Mesendoderm (in vitro differentiated cells): ENCODE data around the gene TMEM272.

ENCODE experiments used
- DNase-seq: peaks from one replicate; pipeline ENCODE4 v3.0.0; 2013
- H2AK5ac ChIP-seq: 2 replicates; pipeline ENCODE4 v1.6.1; 2013; ENCODE audit warnings: low read length, inconsistent platforms
- H2BK120ac ChIP-seq: 2 replicates; pipeline ENCODE4 v1.6.1; 2013; ENCODE audit warnings: low read depth, mild to moderate bottlenecking, low read length, moderate library complexity, mixed read lengths
- H2BK15ac ChIP-seq: replicated peaks from 2 replicates; pipeline ENCODE4 v1.6.1; 2013; ENCODE audit warnings: low read depth, mild to moderate bottlenecking, moderate library complexity
- H2BK5ac ChIP-seq: 2 replicates; pipeline ENCODE4 v1.6.1; 2013; ENCODE audit warnings: low read length, inconsistent platforms
- H3K18ac ChIP-seq: 2 replicates; pipeline ENCODE4 v1.6.1; 2013; ENCODE audit warnings: mild to moderate bottlenecking, low read length, mixed read lengths
- H3K23ac ChIP-seq: one replicate; pipeline ENCODE4 v1.6.1; 2013; ENCODE audit warnings: low read length
- H3K27ac ChIP-seq: 2 replicates; pipeline ENCODE4 v1.5.1; 2013; ENCODE audit warnings: low read depth, mild to moderate bottlenecking, inconsistent platforms, low read length, moderate library complexity
- H3K27me3 ChIP-seq: 2 replicates; pipeline ENCODE4 v1.6.1; 2013; ENCODE audit warnings: low read length, control low read depth, mild to moderate bottlenecking, inconsistent platforms; ENCODE audit not compliant: insufficient read depth, poor library complexity
- H3K36me3 ChIP-seq: 2 replicates; pipeline ENCODE4 v1.6.1; 2013; ENCODE audit warnings: low read length, inconsistent platforms; ENCODE audit not compliant: control insufficient read depth, insufficient read depth
- H3K4ac ChIP-seq: one replicate; pipeline ENCODE4 v1.6.1; 2013; ENCODE audit warnings: low read depth, mild to moderate bottlenecking, low read length, moderate library complexity
- H3K4me1 ChIP-seq: 2 replicates; pipeline ENCODE4 v1.6.1; 2013; ENCODE audit warnings: low read depth, low read length, inconsistent platforms; ENCODE audit not compliant: control insufficient read depth
- H3K4me2 ChIP-seq: 2 replicates; pipeline ENCODE4 v1.6.1; 2013; ENCODE audit warnings: low read length
- H3K4me3 ChIP-seq: 2 replicates; pipeline ENCODE4 v1.5.1; 2013; ENCODE audit warnings: mild to moderate bottlenecking, low read length
- H3K56ac ChIP-seq: one replicate; pipeline ENCODE4 v1.6.1; 2013; ENCODE audit warnings: low read length
- H3K79me1 ChIP-seq: 2 replicates; pipeline ENCODE4 v1.6.1; 2013; ENCODE audit warnings: low read length, inconsistent platforms
- H3K79me2 ChIP-seq: 2 replicates; pipeline ENCODE4 v1.6.1; 2013; ENCODE audit warnings: mild to moderate bottlenecking, low read length; ENCODE audit not compliant: control insufficient read depth, insufficient read depth
- H3K9ac ChIP-seq: 2 replicates; pipeline ENCODE4 v1.6.1; 2013; ENCODE audit warnings: low read length, inconsistent platforms
- H4K5ac ChIP-seq: one replicate; pipeline ENCODE4 v1.6.1; 2013; ENCODE audit warnings: low read length
- H4K8ac ChIP-seq: one replicate; pipeline ENCODE4 v1.6.1; 2013; ENCODE audit warnings: low read depth, mild to moderate bottlenecking, control low read depth, low read length, moderate library complexity
- WGBS: extraction: QIAGEN DNeasy Blood & Tissue Kit; methylation state at CpG from one replicate; pipeline ENCODE4 v1.1.7; 2013; ENCODE audit warnings: low lambda C conversion rate, missing lambda C conversion rate; ENCODE audit not compliant: insufficient coverage; ENCODE audit errors: extremely low coverage; 5-methylcytosine and 5-hydroxymethylcytosine counted together

The TMEM272 gene

GRCh38 chr13:51832471-51833152, 12.4 kb downstream of the TMEM272 start:
- Histone ChIP-seq H2BK120ac (no peak overlapping the region), H3K4me2 (no peak overlapping the region), H3K56ac (no peak overlapping the region), H3K79me1 (no peaks in the 10 kb centered on the region), H2BK15ac (no peak overlapping the region), H3K4me3 (no peak overlapping the region), H3K27ac (no peak overlapping the region), H2AK5ac (no peak overlapping the region), H2BK5ac (no peak overlapping the region), H4K8ac (no peak overlapping the region), H3K4me1 (no peaks in the 10 kb centered on the region), H4K5ac (no peak overlapping the region), H3K9ac (no peak overlapping the region), H3K23ac (no peak overlapping the region), H3K79me2 (no peaks in the 10 kb centered on the region), H3K18ac (no peak overlapping the region), H3K27me3 (no peaks in the 10 kb centered on the region), H3K4ac (no peak overlapping the region), H3K36me3 (no peaks in the 10 kb centered on the region)
- DNase-seq, result peak; percentile 40
- WGBS, result no CpG with 5 or more reads among the region's 6 CpGs

- no peak overlapping the region for H4K5ac ChIP-seq
- no peak overlapping the region for H3K18ac ChIP-seq
- no peak overlapping the region for H3K4me2 ChIP-seq
- no peak overlapping the region for H3K9ac ChIP-seq
- no CpG with 5 or more reads among the region's 5 CpGs for WGBS
- no peak overlapping the region for H3K56ac ChIP-seq
- no peak overlapping the region for H2AK5ac ChIP-seq
- H3K79me2 ChIP-seq, result no peaks in the 10 kb centered on the region
- no peaks in the 10 kb centered on the region for H3K79me1 ChIP-seq
- no peak overlapping the region for H3K4me3 ChIP-seq
- no peak overlapping the region for H4K8ac ChIP-seq
- H3K36me3 ChIP-seq, result no peaks in the 10 kb centered on the region
- no peak overlapping the region for H2BK120ac ChIP-seq
- no peaks in the 10 kb centered on the region for H3K27me3 ChIP-seq
- no peak overlapping the region for H3K23ac ChIP-seq
- H3K4ac ChIP-seq, result no peak overlapping the region
- no peak for DNase-seq
- H2BK5ac ChIP-seq, result no peak overlapping the region
- no peak overlapping the region for H2BK15ac ChIP-seq
- H3K4me1 ChIP-seq, result no peaks in the 10 kb centered on the region
- H3K27ac ChIP-seq, result no peak overlapping the region
These were observed 13.5 kb downstream of the TMEM272 start for GRCh38 chr13:51831519-51831918.

GRCh38 chr13:51829568-51829899, 15.4 kb downstream of the TMEM272 start:
- peaks cover 5% of the 10 kb centered on the region for H3K4me1 ChIP-seq
- H2BK15ac ChIP-seq, result no peak overlapping the region

GRCh38 chr13:51828730-51829567, 16.0 kb downstream of the TMEM272 start:
- Histone ChIP-seq H2AK5ac (no peak overlapping the region), H4K8ac (no peak overlapping the region), H2BK120ac (no peak overlapping the region), H3K4me1 (peaks cover 5% of the 10 kb centered on the region), H2BK5ac (no peak overlapping the region), H3K4me3 (no peak overlapping the region), H2BK15ac (no peak overlapping the region), H3K23ac (no peak overlapping the region), H3K27ac (no peak overlapping the region), H3K79me2 (no peaks in the 10 kb centered on the region), H3K27me3 (no peaks in the 10 kb centered on the region), H3K9ac (no peak overlapping the region), H3K36me3 (no peaks in the 10 kb centered on the region), H3K79me1 (no peaks in the 10 kb centered on the region), H3K4ac (no peak overlapping the region), H3K18ac (no peak overlapping the region), H4K5ac (no peak overlapping the region), H3K4me2 (no peak overlapping the region), H3K56ac (no peak overlapping the region)
- DNase-seq, result no peak
- no CpG with 5 or more reads among the region's 8 CpGs for WGBS

More at GRCh38 chr13:51829568-51829899, 15.4 kb downstream of the TMEM272 start:
- Histone ChIP-seq H3K4me2 (no peak overlapping the region), H3K36me3 (no peaks in the 10 kb centered on the region), H3K9ac (no peak overlapping the region), H3K79me1 (no peaks in the 10 kb centered on the region), H2BK120ac (no peak overlapping the region), H3K4me3 (no peak overlapping the region), H3K27ac (no peak overlapping the region), H3K23ac (no peak overlapping the region), H2AK5ac (no peak overlapping the region), H3K56ac (no peak overlapping the region), H4K8ac (no peak overlapping the region), H2BK5ac (no peak overlapping the region), H3K4ac (no peak overlapping the region), H3K18ac (no peak overlapping the region), H4K5ac (no peak overlapping the region), H3K79me2 (no peaks in the 10 kb centered on the region), H3K27me3 (no peaks in the 10 kb centered on the region)
- no CpG with 5 or more reads among the region's 2 CpGs for WGBS
- no peak for DNase-seq

GRCh38 chr13:51827254-51827653, 17.7 kb downstream of the TMEM272 start:
- Histone ChIP-seq H3K79me2 (no peaks in the 10 kb centered on the region), H3K27me3 (no peaks in the 10 kb centered on the region), H3K18ac (no peak overlapping the region), H4K8ac (no peak overlapping the region), H3K27ac (no peak overlapping the region), H3K9ac (no peak overlapping the region), H4K5ac (no peak overlapping the region), H3K56ac (no peak overlapping the region), H3K23ac (no peak overlapping the region), H3K79me1 (no peaks in the 10 kb centered on the region), H3K4me1 (peaks cover 5% of the 10 kb centered on the region), H3K36me3 (no peaks in the 10 kb centered on the region), H2AK5ac (no peak overlapping the region), H3K4me2 (no peak overlapping the region), H3K4ac (no peak overlapping the region), H2BK5ac (no peak overlapping the region), H3K4me3 (no peak overlapping the region), H2BK120ac (no peak overlapping the region), H2BK15ac (no peak overlapping the region)
- WGBS, result no CpG with 5 or more reads among the region's 4 CpGs
- no peak for DNase-seq
